NT2/D1 (cell line): ENCODE measurements around the gene BSCL2.

Experiments
- SUZ12 ChIP-seq: IDR thresholded peaks from 2 replicates; pipeline ENCODE4 v1.6.1; 2011; ENCODE audit not compliant: insufficient read length, insufficient read depth; ENCODE audit errors: extremely low read depth
- ZNF274 ChIP-seq: IDR thresholded peaks from 2 replicates; pipeline ENCODE4 v1.6.1; 2011; ENCODE audit warnings: mild to moderate bottlenecking, low read depth, low read length

GRCh38 chr11:62712276-62712812 is 5.1 kb upstream of the BSCL2 start:
- no peak for TF ChIP-seq ZNF274
- TF ChIP-seq SUZ12: no peak
